DMS153 treated with DMSO at 0.1 percent for 48 hours (cell line): ENCODE measurements around the gene TRIM60.
"Not testable (repeated sequence)": the region's sequence is repeated elsewhere in the genome, so short reads cannot be mapped to it uniquely, and the experiment has no call there.

Experiments
- DNase-seq: peaks from one replicate; lab custom pipeline; 2025; ENCODE audit not compliant: unreplicated experiment; lab: John Stamatoyannopoulos, UW

TRIM60 gene

GRCh38 chr4:165031436-165032211 lies at the start of gene TRIM60:
Gene TRIM60 (plus strand): TSS chr4:165031999. CDS start chr4:165040073, 8,074 bp downstream.
- DNase-seq, result no peak

- no peak for DNase-seq
These were observed 42.3 kb upstream of the TRIM60 start for GRCh38 chr4:164989471-164989870.

- DNase-seq, result not testable (repeated sequence)
These were observed 41.0 kb upstream of the TRIM60 start for GRCh38 chr4:164990786-164991185.

- not testable (repeated sequence) for DNase-seq
These were observed 35.7 kb upstream of the TRIM60 start for GRCh38 chr4:164996123-164996522.

GRCh38 chr4:164997324-164997723 lies 34.5 kb upstream of the TRIM60 start:
- DNase-seq, result no peak

GRCh38 chr4:164997941-164998340 lies 33.9 kb upstream of the TRIM60 start:
- no peak for DNase-seq

- DNase-seq, result not testable (repeated sequence)
These were observed 33.2 kb upstream of the TRIM60 start for GRCh38 chr4:164998526-164999080.

- not testable (repeated sequence) for DNase-seq
These were observed 29.8 kb upstream of the TRIM60 start for GRCh38 chr4:165001957-165002356.

- no peak for DNase-seq
These were observed 26.4 kb upstream of the TRIM60 start for GRCh38 chr4:165005352-165005925.

GRCh38 chr4:165006456-165006855 lies 25.3 kb upstream of the TRIM60 start:
- no peak for DNase-seq

- DNase-seq, result no peak
These were observed 24.9 kb upstream of the TRIM60 start for GRCh38 chr4:165006886-165007285.

GRCh38 chr4:165009493-165010227 lies 22.1 kb upstream of the TRIM60 start:
- no peak for DNase-seq

GRCh38 chr4:165010487-165010886 lies 21.3 kb upstream of the TRIM60 start:
- DNase-seq, result no peak

GRCh38 chr4:165010991-165011390 lies 20.8 kb upstream of the TRIM60 start:
- no peak for DNase-seq

- no peak for DNase-seq
These were observed 20.4 kb upstream of the TRIM60 start for GRCh38 chr4:165011403-165011802.

- no peak for DNase-seq
These were observed 18.1 kb upstream of the TRIM60 start for GRCh38 chr4:165013691-165014090.

GRCh38 chr4:165016971-165017370 lies 14.8 kb upstream of the TRIM60 start:
- no peak for DNase-seq

- DNase-seq, result not testable (repeated sequence)
These were observed 11.8 kb upstream of the TRIM60 start for GRCh38 chr4:165019995-165020394.

- DNase-seq, result not testable (repeated sequence)
These were observed 6.0 kb upstream of the TRIM60 start for GRCh38 chr4:165025782-165026181.

GRCh38 chr4:165027762-165028402 lies 3.9 kb upstream of the TRIM60 start:
- no peak for DNase-seq

GRCh38 chr4:165048170-165048569 lies 16.4 kb downstream of the TRIM60 start:
- DNase-seq, result no peak
